ENCODE data around the gene MYCN.

The MYCN gene

DNA sequence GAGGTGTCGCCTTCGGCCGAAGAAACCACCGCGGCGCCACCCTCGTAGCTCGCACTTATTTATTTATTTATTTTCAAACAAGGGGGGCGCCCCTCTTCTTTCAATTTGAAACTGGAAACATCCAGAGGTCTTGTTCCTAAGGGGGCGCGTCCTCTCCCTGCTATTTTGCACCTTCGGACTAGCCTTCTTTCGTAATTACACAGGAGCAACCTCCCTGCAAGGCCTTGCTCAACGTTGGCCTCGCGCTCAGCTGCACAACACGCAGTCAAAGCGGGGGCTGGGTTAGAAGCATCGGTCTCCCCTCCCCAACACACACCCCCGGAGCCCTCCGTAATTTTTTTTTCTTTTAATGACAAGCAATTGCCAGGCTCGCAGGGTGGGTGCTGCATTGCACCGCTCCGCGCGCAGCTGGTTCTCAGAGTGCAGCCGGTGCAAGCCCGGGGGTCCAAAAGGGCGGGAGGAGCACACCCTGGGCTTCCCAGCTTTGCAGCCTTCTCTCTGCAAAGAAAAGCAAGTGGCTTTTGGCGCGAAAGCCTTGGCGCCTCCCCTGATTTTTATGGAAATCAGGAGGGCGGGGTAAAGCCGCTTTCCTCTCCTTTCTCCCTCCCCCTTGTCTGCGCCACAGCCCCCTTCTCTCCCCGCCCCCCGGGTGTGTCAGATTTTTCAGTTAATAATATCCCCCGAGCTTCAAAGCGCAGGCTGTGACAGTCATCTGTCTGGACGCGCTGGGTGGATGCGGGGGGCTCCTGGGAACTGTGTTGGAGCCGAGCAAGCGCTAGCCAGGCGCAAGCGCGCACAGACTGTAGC, at the start of gene MYCN:
MYCN (plus strand) TSS at position 697 of the 807 bp plus-strand sequence. CDS start 1,515 bp downstream, outside the sequence.
- H3K9me3 ChIP-seq (ENCODE audit: control insufficient read depth, insufficient read depth, low read length) = no peaks in the 10 kb centered on the region
- peaks cover 31% of the 10 kb centered on the region for H3K4me1 ChIP-seq (ENCODE audit: insufficient read depth, low read length)
- no peaks in the 10 kb centered on the region; the same call in 1 of the 2 replicates for H3K36me3 ChIP-seq (ENCODE audit: insufficient read depth, low read length)
- H3K9ac ChIP-seq (ENCODE audit: low read depth, low read length) = peak within 1 kb of the TSS; percentile 83

GRCh38 chr2:15890936-15891905, 49.1 kb upstream of the MYCN start:
- H3K36me3 ChIP-seq (ENCODE audit: insufficient read depth, low read length) = no peaks in the 10 kb centered on the region
- H3K9me3 ChIP-seq (ENCODE audit: control insufficient read depth, insufficient read depth, low read length) = no peaks in the 10 kb centered on the region
- H3K4me1 ChIP-seq (ENCODE audit: insufficient read depth, low read length) = peaks cover 38% of the 10 kb centered on the region
- no peak overlapping the region for H3K9ac ChIP-seq (ENCODE audit: low read depth, low read length)

DNA sequence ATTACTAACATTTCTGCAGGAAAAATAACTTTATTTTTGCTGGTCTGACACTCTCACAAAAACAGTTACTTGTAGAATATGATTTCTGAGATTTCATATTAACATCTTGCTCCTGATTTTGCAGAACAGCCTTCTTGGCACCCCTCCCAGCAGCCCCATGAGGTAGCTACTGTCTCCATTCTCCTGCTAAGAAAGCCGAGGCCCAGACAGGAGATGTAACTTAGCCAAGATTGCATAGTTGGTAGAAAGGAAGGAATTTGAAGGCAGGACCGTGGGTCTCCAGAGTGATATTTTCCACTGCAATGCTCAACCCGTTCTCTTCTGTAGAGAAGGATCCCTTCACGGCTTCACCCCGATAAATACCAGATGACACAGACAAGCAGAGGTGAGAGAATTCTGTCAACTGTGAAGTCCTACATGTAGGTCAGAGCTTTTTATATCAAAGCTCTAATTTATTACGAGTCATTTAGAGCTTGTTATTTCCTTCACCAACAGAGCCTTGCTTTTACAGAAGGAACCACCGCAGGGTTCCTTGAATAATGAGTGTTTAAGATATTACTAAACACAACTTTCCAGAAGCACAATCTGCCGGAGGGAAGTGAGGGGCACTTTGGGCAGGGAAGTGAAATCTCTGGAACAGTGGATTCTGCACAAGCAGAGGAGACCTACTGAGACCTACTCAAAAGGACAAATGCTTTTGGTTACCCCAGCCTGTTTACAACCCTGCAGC, 48.0 kb upstream of the MYCN start:
- H3K36me3 ChIP-seq (ENCODE audit: insufficient read depth, low read length) = no peaks in the 10 kb centered on the region
- H3K9ac ChIP-seq (ENCODE audit: low read depth, low read length) = no peak overlapping the region
- peaks cover 40% of the 10 kb centered on the region for H3K4me1 ChIP-seq (ENCODE audit: insufficient read depth, low read length)

GRCh38 chr2:15893085-15893484, 47.3 kb upstream of the MYCN start:
- H3K9ac ChIP-seq (ENCODE audit: low read depth, low read length) = no peak overlapping the region
- H3K4me1 ChIP-seq (ENCODE audit: insufficient read depth, low read length) = peaks cover 40% of the 10 kb centered on the region
- no peaks in the 10 kb centered on the region for H3K36me3 ChIP-seq (ENCODE audit: insufficient read depth, low read length)
- no peaks in the 10 kb centered on the region for H3K9me3 ChIP-seq (ENCODE audit: control insufficient read depth, insufficient read depth, low read length)

More for the DNA sequence above, 48.0 kb upstream of the MYCN start:
- H3K9me3 ChIP-seq (ENCODE audit: control insufficient read depth, insufficient read depth, low read length) = no peaks in the 10 kb centered on the region

DNA sequence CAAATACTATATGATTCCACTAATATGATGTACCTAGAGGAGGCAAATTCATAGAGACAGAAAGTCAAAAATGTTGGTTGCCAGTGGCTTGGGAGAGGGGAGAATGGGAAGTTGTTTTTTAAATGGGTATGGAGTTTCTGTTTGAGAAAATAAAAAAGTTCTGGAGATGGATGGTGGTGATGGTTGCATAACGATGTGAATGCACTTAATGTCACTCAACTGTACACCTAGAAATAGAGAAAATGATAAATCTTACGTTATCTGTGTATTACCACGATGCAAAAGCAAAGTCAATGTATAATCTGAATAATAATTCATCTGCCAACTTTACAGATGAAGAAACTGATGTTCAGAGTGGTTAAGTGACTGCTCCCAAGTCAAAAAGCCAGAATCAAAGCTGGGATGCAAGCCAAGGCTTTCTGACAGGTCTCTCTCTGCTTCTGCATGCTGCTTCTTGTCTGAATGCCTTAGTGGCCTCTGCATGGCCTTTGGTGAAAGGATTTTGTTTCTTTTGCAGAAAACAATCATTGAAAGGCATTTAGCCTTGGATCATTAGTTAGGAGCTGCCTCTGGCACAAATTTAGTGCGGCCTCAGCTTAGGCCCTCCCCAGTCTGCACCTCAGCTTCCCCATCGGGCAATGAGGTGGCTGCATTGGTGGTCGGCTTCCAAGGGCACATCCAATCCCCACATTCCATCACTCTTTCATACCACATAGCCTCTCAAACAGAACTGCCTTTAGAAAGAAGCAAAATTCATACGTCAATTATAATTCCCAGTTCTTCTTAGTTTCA, 46.5 kb upstream of the MYCN start:
- H3K9ac ChIP-seq (ENCODE audit: low read depth, low read length) = no peak overlapping the region
- H3K9me3 ChIP-seq (ENCODE audit: control insufficient read depth, insufficient read depth, low read length) = no peaks in the 10 kb centered on the region
- no peaks in the 10 kb centered on the region for H3K36me3 ChIP-seq (ENCODE audit: insufficient read depth, low read length)
- H3K4me1 ChIP-seq (ENCODE audit: insufficient read depth, low read length) = peaks cover 40% of the 10 kb centered on the region

GRCh38 chr2:15894481-15895144, 45.7 kb upstream of the MYCN start:
- H3K36me3 ChIP-seq (ENCODE audit: insufficient read depth, low read length) = no peaks in the 10 kb centered on the region
- no peaks in the 10 kb centered on the region for H3K9me3 ChIP-seq (ENCODE audit: control insufficient read depth, insufficient read depth, low read length)
- H3K9ac ChIP-seq (ENCODE audit: low read depth, low read length) = no peak overlapping the region
- peaks cover 40% of the 10 kb centered on the region for H3K4me1 ChIP-seq (ENCODE audit: insufficient read depth, low read length)

DNA sequence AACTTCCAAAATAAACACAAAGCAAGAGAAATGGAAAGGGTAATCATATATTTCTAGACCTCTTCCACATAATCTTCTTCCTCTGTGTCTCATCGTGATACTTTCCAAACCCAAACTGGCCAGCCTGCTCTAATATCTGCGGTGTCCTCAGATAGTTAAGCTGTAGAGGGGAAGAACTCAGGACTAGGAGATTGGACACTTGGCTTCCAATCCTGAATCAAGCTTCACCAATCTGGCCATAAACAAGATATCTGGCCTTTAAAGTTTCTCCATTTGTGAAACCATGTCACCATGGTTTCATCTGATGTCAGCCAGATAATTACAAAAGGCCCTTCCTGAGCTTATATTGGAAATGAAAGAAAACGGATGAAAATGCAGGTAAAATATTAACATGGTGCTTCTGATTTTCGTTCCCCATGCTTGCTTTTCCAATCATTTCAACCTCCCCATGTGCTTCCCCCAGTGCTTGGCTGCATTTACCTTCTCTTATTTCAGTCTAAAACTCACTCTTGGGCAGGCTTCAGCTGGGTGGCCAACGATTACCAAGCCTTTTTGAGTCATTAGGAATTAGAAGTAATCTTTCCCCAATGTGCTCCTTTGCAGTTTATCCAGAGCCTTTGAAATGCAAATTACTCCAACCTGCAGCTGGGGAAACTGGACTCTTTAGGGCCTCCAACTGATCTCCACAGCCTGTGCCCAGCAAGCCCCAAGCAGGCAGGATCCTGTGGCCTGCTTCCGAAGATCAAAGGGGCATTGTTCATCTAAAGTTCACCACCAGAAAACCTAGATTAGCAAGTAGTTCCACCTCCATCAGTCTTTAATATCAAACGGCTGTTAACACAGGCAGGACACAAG, 44.5 kb upstream of the MYCN start:
- Histone ChIP-seq H3K4me1 (ENCODE audit: insufficient read depth, low read length) (peaks cover 29% of the 10 kb centered on the region), H3K9me3 (ENCODE audit: control insufficient read depth, insufficient read depth, low read length) (no peaks in the 10 kb centered on the region), H3K9ac (ENCODE audit: low read depth, low read length) (no peak overlapping the region), H3K36me3 (ENCODE audit: insufficient read depth, low read length) (no peaks in the 10 kb centered on the region)

GRCh38 chr2:15896859-15897258, 43.5 kb upstream of the MYCN start:
- Histone ChIP-seq H3K36me3 (ENCODE audit: insufficient read depth, low read length) (no peaks in the 10 kb centered on the region), H3K4me1 (ENCODE audit: insufficient read depth, low read length) (peaks cover 20% of the 10 kb centered on the region), H3K9ac (ENCODE audit: low read depth, low read length) (no peak overlapping the region), H3K9me3 (ENCODE audit: control insufficient read depth, insufficient read depth, low read length) (no peaks in the 10 kb centered on the region)

- Histone ChIP-seq H3K9me3 (ENCODE audit: control insufficient read depth, insufficient read depth, low read length) (no peaks in the 10 kb centered on the region), H3K9ac (ENCODE audit: low read depth, low read length) (no peak overlapping the region), H3K36me3 (ENCODE audit: insufficient read depth, low read length) (no peaks in the 10 kb centered on the region), H3K4me1 (ENCODE audit: insufficient read depth, low read length) (peaks cover 13% of the 10 kb centered on the region)
Measured at GRCh38 chr2:15897431-15898098, 42.8 kb upstream of the MYCN start.

DNA sequence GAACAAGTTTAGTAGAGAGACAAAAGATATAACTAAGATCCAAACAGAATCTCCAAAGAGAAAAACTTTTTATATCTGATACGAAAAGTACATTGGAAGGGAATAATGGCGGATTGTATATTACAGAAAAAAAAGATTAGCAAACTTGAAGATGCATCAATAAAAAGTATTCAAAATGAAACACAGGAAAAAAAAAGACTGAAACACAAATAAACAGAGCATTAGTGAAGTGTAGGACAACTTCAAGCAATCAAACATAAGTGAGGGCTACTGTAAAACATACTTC, 41.1 kb upstream of the MYCN start:
- Histone ChIP-seq H3K9ac (ENCODE audit: low read depth, low read length) (no peak overlapping the region), H3K36me3 (ENCODE audit: insufficient read depth, low read length) (no peaks in the 10 kb centered on the region), H3K9me3 (ENCODE audit: control insufficient read depth, insufficient read depth, low read length) (no peaks in the 10 kb centered on the region), H3K4me1 (ENCODE audit: insufficient read depth, low read length) (peaks cover 11% of the 10 kb centered on the region)

GRCh38 chr2:15899751-15900493, 40.4 kb upstream of the MYCN start:
- H3K4me1 ChIP-seq (ENCODE audit: insufficient read depth, low read length) = peaks cover 8% of the 10 kb centered on the region; the same call in 1 of the 2 replicates
- no peak overlapping the region for H3K9ac ChIP-seq (ENCODE audit: low read depth, low read length)
- no peaks in the 10 kb centered on the region for H3K36me3 ChIP-seq (ENCODE audit: insufficient read depth, low read length)
- H3K9me3 ChIP-seq (ENCODE audit: control insufficient read depth, insufficient read depth, low read length) = no peaks in the 10 kb centered on the region

Measured in ES-I3 (cell line).